Astrocyte of the spinal cord (primary cell): Measurements from ENCODE around the gene KLHL15.

Source experiments
- DNase-seq: peaks from one replicate; pipeline ENCODE4 v3.0.0; 2011; ENCODE audit warnings: low read depth, low spot score
- H3K4me3 ChIP-seq: 2 replicates; pipeline ENCODE4 v1.5.1; 2011; ENCODE audit warnings: low read depth, mild to moderate bottlenecking, low read length, moderate library complexity
- in situ Hi-C: cut with HindIII; loops from 2 replicates; pipeline ENCODE4 v1.10.0; 2017; ENCODE audit warnings: low sequenced_read_pairs
- TF ChIP-seq, protein P1 (sequence below): IDR thresholded peaks from 2 replicates; pipeline ENCODE4 v1.5.1; 2012; ENCODE audit warnings: low read depth, mild to moderate bottlenecking, low read length, inconsistent platforms

The KLHL15 gene

DNA sequence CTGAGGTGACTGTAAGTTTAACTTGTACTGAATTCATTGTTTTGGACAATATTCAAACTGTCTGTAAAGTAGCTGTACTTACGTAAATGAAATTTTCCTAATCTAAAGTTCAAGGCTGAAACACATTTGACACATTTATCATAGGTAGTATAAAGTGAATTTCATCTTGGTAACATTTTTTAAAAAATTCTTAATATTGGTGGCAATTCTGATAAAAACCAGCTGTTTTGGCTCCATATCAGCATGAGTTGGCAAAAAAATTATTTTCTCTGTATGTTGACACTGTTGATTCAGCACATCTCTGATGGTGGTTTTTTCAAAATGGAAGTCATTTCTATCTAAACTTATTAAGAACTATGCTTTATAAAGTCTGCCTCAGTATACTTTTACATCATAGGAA is 88.3 kb downstream of the KLHL15 start:
- TF ChIP-seq, protein P1, sequence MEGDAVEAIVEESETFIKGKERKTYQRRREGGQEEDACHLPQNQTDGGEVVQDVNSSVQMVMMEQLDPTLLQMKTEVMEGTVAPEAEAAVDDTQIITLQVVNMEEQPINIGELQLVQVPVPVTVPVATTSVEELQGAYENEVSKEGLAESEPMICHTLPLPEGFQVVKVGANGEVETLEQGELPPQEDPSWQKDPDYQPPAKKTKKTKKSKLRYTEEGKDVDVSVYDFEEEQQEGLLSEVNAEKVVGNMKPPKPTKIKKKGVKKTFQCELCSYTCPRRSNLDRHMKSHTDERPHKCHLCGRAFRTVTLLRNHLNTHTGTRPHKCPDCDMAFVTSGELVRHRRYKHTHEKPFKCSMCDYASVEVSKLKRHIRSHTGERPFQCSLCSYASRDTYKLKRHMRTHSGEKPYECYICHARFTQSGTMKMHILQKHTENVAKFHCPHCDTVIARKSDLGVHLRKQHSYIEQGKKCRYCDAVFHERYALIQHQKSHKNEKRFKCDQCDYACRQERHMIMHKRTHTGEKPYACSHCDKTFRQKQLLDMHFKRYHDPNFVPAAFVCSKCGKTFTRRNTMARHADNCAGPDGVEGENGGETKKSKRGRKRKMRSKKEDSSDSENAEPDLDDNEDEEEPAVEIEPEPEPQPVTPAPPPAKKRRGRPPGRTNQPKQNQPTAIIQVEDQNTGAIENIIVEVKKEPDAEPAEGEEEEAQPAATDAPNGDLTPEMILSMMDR = no peak
- in situ Hi-C loops = no loop called here
- DNase-seq = peak; percentile 15
- H3K4me3 ChIP-seq = no peak overlapping the region

DNA sequence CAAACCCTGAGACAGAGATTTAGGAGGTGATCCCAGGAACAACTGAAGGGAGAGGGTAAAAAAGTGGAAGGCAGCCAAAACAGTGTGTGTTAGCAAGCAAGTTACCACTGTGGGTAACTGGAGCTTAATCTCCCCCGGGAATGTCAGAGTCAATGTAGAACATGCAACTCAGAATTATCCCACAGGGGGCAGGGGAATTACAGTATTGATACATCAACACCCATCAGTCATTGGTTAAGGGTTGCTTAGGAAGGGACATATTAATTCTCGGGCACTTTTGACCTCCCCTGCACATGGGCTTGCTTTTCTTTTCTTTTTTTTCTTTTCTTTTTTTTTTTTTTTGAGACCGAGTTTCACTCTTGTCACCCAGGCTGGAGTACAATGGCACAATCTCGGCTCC is 89.9 kb downstream of the KLHL15 start:
- DNase-seq = no peak
- in situ Hi-C loops = no loop called here
- TF ChIP-seq, protein P1 = no peak
- no peak overlapping the region for H3K4me3 ChIP-seq

DNA sequence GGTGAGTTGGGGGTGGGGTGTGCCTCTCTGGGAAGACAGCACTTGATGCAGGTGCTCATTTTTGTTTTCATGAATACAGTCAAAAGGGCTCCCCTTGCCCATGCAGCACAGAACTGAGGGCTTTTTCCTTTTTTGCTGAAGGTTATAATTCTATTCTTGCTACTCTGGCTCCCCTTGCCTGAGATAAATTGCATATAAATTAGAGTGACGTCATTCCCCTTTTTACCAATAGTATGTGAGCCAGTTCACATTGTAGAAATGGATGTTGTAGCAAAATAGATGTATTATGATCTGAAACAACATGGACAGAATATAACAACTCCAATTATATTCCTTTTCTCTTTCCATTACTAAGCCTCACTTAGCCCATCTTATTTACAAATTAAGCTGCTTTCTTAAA is 90.8 kb downstream of the KLHL15 start:
- in situ Hi-C loops = no loop called here
- TF ChIP-seq, protein P1 = no peak
- no peak overlapping the region for H3K4me3 ChIP-seq
- no peak for DNase-seq

DNA sequence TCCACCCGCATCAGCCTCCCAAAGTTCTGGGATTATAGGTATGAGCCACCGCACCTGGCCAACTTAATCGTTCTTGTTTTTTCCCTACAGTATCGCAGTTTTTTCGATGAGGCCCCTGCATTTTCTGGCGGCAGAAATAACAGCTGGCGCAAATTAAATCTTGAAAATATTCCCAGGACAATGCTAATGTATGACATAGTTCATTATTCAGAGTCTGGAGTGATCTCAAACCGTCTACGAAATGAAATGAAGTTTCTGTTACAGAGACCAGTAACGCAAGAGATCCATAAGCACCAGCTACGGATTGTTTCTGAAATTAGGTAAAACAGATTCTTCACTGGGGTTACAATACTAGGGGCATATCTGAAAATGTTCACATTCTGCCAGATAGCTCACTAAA is 91.9 kb downstream of the KLHL15 start:
- in situ Hi-C loops = no loop called here
- H3K4me3 ChIP-seq = no peak overlapping the region
- TF ChIP-seq, protein P1 = no peak
- no peak for DNase-seq
